DMS 273 treated with DMSO at 0.1 percent for 48 hours (cell line): ENCODE measurements around the gene BCL2L2.

Source experiments
- DNase-seq: peaks from one replicate; lab custom pipeline; 2025; lab: John Stamatoyannopoulos, UW

Gene BCL2L2

GRCh38 chr14:23356662-23357061 lies 50.0 kb downstream of the BCL2L2 start:
- no peak for DNase-seq

- no peak for DNase-seq
Observed at GRCh38 chr14:23357261-23357660, 50.6 kb downstream of the BCL2L2 start.

GRCh38 chr14:23358042-23358441 lies 51.4 kb downstream of the BCL2L2 start:
- no peak for DNase-seq

DNA sequence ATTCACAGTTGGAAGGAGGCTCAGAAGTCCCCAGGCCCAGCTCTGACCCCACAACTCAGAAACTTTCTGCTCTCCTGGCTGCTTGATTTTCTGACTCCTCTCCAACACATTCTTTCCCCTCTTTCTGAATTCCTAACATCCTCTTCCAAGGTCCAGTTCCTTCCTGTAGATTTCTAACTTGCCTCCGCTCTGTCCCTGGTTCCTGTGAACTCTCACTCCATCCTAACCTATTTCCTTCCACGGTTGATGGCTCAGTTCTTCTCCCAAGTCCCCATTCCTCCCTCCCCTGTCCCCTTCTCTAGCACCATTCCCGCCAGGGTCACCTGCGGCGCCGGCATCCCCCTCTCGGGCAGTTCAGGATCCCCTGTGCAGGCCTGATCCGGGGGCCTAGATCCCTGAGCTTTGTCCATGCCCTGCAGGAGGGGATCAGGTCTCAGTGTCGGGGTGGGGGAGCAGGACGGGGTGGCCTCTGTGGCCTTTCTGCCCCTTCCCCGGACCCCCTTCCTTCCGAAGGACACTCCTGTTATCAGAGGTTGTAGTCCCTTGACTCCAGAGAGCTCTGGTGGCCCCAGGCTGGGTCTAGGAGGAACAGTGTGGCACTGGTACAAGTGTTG lies 52.0 kb downstream of the BCL2L2 start:
- DNase-seq = no peak

DNA sequence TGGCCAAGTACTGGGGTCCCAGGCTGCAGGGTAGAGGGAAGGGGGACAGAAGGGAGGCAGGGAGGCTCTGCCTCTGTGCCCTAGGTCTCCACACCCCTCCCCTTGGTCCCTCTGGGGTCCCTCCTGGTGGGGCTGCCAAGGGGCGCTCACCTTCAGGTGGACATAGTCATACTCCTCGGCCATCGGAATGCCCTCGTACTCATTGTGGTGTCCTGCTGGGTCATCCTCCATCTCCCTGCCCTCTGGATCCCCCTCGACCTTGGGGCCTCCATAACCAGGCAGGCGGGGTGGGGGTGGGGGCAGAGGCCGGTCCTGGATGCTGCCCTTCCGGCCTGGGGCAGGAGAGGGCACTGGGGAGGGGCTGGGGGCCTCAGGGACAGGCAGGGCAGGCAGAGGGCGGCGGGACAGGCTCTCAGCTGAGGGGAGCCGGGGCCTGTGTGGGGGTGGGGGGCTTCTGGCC lies 52.6 kb downstream of the BCL2L2 start:
- DNase-seq = no peak

GRCh38 chr14:23359722-23360447 lies 53.3 kb downstream of the BCL2L2 start:
- DNase-seq = no peak

DNA sequence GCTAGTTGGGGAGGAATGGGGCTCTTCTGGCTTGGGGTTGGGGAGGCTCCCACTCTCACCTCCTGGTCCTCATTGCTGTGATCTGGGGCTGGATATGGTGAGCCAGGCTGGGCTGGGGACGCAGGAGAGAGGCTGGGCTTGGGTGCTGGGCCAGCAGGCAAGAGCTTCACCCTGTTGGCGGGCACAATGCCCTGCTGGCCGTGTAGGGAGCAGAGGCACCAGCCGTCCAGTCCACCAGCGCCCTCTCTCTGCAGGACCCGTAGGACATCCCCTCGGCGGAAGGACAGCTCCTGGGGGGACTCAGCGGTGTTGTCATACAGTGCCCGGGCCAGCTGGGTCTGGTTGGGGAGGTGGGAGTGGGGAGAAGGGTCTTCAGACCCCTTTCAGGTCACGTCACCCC lies 53.9 kb downstream of the BCL2L2 start:
- DNase-seq = no peak

DNA sequence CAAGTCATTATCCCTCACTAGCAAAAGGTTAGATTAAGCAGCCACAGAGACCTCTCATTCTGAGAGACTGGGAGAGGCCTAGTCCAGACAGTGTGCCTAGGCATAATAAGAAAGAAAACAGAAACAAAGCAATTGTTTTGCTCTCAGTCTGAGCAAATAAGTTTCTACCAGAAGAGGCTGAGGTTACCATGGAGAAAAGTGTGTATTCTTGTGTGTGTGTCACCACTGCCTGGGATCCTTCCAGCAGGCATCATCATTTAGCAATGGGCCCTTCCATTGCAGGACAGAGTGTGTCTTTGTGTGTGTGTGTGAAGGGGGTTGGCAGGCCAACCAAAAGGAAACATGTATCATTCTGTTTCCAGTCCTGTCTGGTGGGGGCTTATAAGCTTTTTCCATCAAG lies 54.7 kb downstream of the BCL2L2 start:
- no peak for DNase-seq
